ENCODE measurements around the gene CCDC68.

CCDC68 gene

DNA sequence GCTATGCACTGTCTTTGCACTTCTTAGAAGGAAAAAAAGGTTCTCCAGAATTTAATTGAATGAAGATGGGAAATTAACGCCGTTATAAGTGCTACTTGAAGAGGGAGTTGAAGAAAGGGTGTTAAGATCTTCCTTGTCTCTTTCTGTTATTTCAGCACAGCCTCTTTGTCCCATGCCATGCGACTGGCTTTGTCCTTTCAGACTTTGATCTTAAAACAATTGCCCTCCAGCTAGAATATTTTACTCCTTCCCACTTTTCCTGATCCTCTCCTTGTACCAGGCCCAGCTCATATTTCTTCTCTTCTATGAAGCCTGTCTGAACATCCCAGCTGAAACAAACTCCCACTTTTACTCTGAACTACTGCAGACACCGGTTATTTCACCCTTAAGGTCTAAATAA lies 79.6 kb downstream of the CCDC68 start:
- Histone ChIP-seq H3K27ac (ENCODE audit: low read depth, low read length) (no peak overlapping the region), H3K36me3 (ENCODE audit: control insufficient read depth, insufficient read depth, low read length) (no peaks in the 10 kb centered on the region), H3K4me3 (ENCODE audit: low read length) (no peak overlapping the region), H3K9ac (ENCODE audit: low read length) (no peak overlapping the region), H3K4me1 (ENCODE audit: control insufficient read depth, insufficient read depth, low read length) (no peaks in the 10 kb centered on the region), H3K27me3 (ENCODE audit: control insufficient read depth, insufficient read depth, low read length) (no peaks in the 10 kb centered on the region)

GRCh38 chr18:54878659-54879358 lies 80.5 kb downstream of the CCDC68 start:
- Histone ChIP-seq H3K9ac (ENCODE audit: low read length) (no peak overlapping the region), H3K27me3 (ENCODE audit: control insufficient read depth, insufficient read depth, low read length) (no peaks in the 10 kb centered on the region), H3K4me1 (ENCODE audit: control insufficient read depth, insufficient read depth, low read length) (no peaks in the 10 kb centered on the region), H3K36me3 (ENCODE audit: control insufficient read depth, insufficient read depth, low read length) (no peaks in the 10 kb centered on the region), H3K4me3 (ENCODE audit: low read length) (no peak overlapping the region), H3K27ac (ENCODE audit: low read depth, low read length) (no peak overlapping the region)

GRCh38 chr18:54878159-54878622 lies 81.1 kb downstream of the CCDC68 start:
- H3K27ac ChIP-seq (ENCODE audit: low read depth, low read length) = no peak overlapping the region
- no peak overlapping the region for H3K9ac ChIP-seq (ENCODE audit: low read length)
- H3K27me3 ChIP-seq (ENCODE audit: control insufficient read depth, insufficient read depth, low read length) = no peaks in the 10 kb centered on the region

GRCh38 chr18:54877076-54877475 lies 82.2 kb downstream of the CCDC68 start:
- H3K27ac ChIP-seq (ENCODE audit: low read depth, low read length) = no peak overlapping the region
- H3K27me3 ChIP-seq (ENCODE audit: control insufficient read depth, insufficient read depth, low read length) = no peaks in the 10 kb centered on the region

More at GRCh38 chr18:54878159-54878622, 81.1 kb downstream of the CCDC68 start:
- no peak overlapping the region for H3K4me3 ChIP-seq (ENCODE audit: low read length)
- H3K36me3 ChIP-seq (ENCODE audit: control insufficient read depth, insufficient read depth, low read length) = no peaks in the 10 kb centered on the region
- H3K4me1 ChIP-seq (ENCODE audit: control insufficient read depth, insufficient read depth, low read length) = no peaks in the 10 kb centered on the region

GRCh38 chr18:54875063-54875462 lies 84.2 kb downstream of the CCDC68 start:
- H3K4me3 ChIP-seq (ENCODE audit: low read length) = no peak overlapping the region
- no peaks in the 10 kb centered on the region for H3K36me3 ChIP-seq (ENCODE audit: control insufficient read depth, insufficient read depth, low read length)
- no peaks in the 10 kb centered on the region for H3K4me1 ChIP-seq (ENCODE audit: control insufficient read depth, insufficient read depth, low read length)
- no peak overlapping the region for H3K27ac ChIP-seq (ENCODE audit: low read depth, low read length)
- no peak overlapping the region for H3K9ac ChIP-seq (ENCODE audit: low read length)
- no peaks in the 10 kb centered on the region for H3K27me3 ChIP-seq (ENCODE audit: control insufficient read depth, insufficient read depth, low read length)

More at GRCh38 chr18:54877076-54877475, 82.2 kb downstream of the CCDC68 start:
- Histone ChIP-seq H3K36me3 (ENCODE audit: control insufficient read depth, insufficient read depth, low read length) (no peaks in the 10 kb centered on the region), H3K4me3 (ENCODE audit: low read length) (no peak overlapping the region), H3K9ac (ENCODE audit: low read length) (no peak overlapping the region), H3K4me1 (ENCODE audit: control insufficient read depth, insufficient read depth, low read length) (no peaks in the 10 kb centered on the region)

DNA sequence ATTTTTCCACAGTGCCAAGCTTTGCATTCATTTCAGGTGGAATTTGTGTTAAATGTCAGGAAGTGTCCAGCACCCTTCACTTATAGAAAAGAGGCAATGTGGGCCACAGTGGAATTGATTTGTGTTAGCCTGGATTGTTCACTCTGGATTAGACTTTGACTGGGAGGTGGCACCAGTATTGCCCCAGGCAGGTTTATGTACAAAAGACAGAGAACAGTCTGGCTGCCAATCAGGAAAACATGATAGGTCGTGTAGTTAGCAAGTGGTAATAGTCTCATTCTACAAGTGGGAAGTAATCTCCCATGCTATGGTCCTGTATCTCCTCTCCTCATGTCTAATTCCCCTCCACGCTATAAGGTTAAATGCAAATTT lies 85.4 kb downstream of the CCDC68 start:
- Histone ChIP-seq H3K9ac (ENCODE audit: low read length) (no peak overlapping the region), H3K36me3 (ENCODE audit: control insufficient read depth, insufficient read depth, low read length) (no peaks in the 10 kb centered on the region), H3K4me1 (ENCODE audit: control insufficient read depth, insufficient read depth, low read length) (no peaks in the 10 kb centered on the region), H3K27me3 (ENCODE audit: control insufficient read depth, insufficient read depth, low read length) (no peaks in the 10 kb centered on the region), H3K27ac (ENCODE audit: low read depth, low read length) (no peak overlapping the region), H3K4me3 (ENCODE audit: low read length) (no peak overlapping the region)

DNA sequence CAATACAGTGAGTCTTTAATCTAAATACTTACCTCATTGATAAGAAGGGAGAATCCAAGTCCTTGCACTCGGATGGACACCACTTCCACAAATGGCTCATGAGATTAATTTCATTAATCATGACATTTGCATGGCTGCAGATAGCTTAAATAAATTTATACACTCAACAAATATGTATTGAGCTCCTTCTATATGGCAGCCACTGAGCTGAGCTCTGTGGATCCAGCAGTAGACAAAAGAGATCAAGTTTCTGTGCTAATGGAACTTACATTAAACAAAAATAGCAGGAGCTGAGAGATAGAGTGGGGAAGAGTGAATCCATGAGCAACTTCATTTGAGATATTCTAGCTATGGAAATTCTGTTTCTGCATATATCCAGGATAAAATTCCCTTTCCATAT lies 86.6 kb downstream of the CCDC68 start:
- Histone ChIP-seq H3K9ac (ENCODE audit: low read length) (no peak overlapping the region), H3K27me3 (ENCODE audit: control insufficient read depth, insufficient read depth, low read length) (no peaks in the 10 kb centered on the region), H3K36me3 (ENCODE audit: control insufficient read depth, insufficient read depth, low read length) (no peaks in the 10 kb centered on the region), H3K27ac (ENCODE audit: low read depth, low read length) (no peak overlapping the region), H3K4me3 (ENCODE audit: low read length) (no peak overlapping the region), H3K4me1 (ENCODE audit: control insufficient read depth, insufficient read depth, low read length) (no peaks in the 10 kb centered on the region)

DNA sequence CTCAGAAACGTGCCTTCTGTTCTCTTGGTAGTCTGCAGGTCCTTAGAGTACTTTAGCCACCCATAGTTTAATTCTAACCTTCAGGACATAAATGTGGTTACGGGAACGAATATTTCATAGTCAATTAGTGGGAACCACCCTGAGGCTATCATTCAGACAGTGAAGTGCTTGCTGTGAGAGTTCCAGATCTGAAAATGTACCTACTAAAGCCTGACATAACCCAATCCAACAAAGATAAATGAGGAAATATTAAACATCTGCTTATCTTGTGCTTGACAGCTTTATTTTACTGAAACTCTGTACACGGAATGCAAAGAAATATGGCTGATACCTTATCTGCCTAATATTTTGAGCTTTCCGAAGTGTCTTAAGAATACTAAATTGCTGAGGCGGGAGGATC lies 88.0 kb downstream of the CCDC68 start:
- Histone ChIP-seq H3K4me1 (ENCODE audit: control insufficient read depth, insufficient read depth, low read length) (no peaks in the 10 kb centered on the region), H3K36me3 (ENCODE audit: control insufficient read depth, insufficient read depth, low read length) (no peaks in the 10 kb centered on the region), H3K27me3 (ENCODE audit: control insufficient read depth, insufficient read depth, low read length) (no peaks in the 10 kb centered on the region), H3K4me3 (ENCODE audit: low read length) (no peak overlapping the region), H3K9ac (ENCODE audit: low read length) (no peak overlapping the region), H3K27ac (ENCODE audit: low read depth, low read length) (no peak overlapping the region)

DNA sequence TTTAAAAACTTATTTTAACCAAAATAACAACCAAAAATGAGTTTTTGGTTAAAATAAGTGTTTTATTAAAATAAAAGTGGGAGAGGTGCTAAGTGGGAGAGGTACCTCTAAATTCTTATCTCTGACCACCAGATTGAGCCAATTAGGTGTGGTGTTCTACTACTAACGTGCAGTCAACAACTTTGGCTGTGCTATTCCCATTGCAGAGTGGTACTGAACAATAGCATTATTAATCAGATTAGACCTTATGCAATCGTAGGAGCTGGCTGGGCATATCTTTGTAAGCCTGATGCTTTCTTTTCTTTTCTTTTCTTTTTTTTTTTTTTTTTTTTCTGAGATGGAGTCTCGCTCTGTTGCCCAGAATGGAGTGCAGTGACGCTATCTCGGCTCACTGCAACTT lies 92.1 kb downstream of the CCDC68 start:
- Histone ChIP-seq H3K4me1 (ENCODE audit: control insufficient read depth, insufficient read depth, low read length) (no peaks in the 10 kb centered on the region), H3K4me3 (ENCODE audit: low read length) (no peak overlapping the region), H3K27me3 (ENCODE audit: control insufficient read depth, insufficient read depth, low read length) (no peaks in the 10 kb centered on the region), H3K27ac (ENCODE audit: low read depth, low read length) (no peak overlapping the region), H3K36me3 (ENCODE audit: control insufficient read depth, insufficient read depth, low read length) (no peaks in the 10 kb centered on the region), H3K9ac (ENCODE audit: low read length) (no peak overlapping the region)

- Histone ChIP-seq H3K4me1 (ENCODE audit: control insufficient read depth, insufficient read depth, low read length) (no peaks in the 10 kb centered on the region), H3K27ac (ENCODE audit: low read depth, low read length) (no peak overlapping the region), H3K9ac (ENCODE audit: low read length) (no peak overlapping the region), H3K36me3 (ENCODE audit: control insufficient read depth, insufficient read depth, low read length) (no peaks in the 10 kb centered on the region), H3K27me3 (ENCODE audit: control insufficient read depth, insufficient read depth, low read length) (no peaks in the 10 kb centered on the region), H3K4me3 (ENCODE audit: low read length) (no peak overlapping the region)
Measured at GRCh38 chr18:54860941-54861340, 98.3 kb downstream of the CCDC68 start.

DNA sequence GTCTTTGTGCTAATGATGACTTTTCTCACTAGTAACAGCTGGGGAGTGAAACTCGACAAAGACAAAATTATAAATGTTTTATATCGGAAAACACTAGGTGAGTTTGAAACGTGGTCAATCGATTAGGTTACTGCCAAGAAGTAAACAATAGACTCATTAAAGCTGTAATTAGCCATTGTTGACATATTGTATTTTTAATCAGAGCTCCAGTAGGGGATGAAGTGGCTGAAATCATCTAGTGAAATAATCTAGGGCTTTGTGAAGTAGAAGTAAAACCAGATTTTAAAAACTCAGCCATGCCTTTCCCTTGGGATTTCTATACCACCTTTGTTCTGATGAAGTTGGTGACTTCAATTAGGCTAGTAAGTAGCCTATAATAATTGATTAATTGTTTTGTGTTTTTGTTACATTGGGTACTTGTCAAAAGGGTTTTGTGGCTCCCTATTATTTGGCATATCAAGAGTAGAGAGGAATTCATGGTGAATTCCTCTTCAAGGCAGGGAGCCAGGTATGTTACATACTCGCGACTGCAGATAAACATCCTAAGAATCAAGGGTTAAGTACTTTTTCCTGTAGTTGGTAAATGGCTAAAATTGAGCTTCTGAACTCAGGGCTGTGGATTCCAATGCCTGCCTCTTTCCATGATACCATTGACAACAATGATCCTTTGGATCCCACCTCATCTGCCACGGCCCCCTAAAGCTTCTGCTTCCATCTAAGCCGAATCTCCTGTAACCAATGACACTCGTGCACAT lies 99.4 kb downstream of the CCDC68 start:
- Histone ChIP-seq H3K36me3 (ENCODE audit: control insufficient read depth, insufficient read depth, low read length) (no peaks in the 10 kb centered on the region), H3K27ac (ENCODE audit: low read depth, low read length) (no peak overlapping the region), H3K4me3 (ENCODE audit: low read length) (no peak overlapping the region), H3K27me3 (ENCODE audit: control insufficient read depth, insufficient read depth, low read length) (no peaks in the 10 kb centered on the region), H3K4me1 (ENCODE audit: control insufficient read depth, insufficient read depth, low read length) (no peaks in the 10 kb centered on the region), H3K9ac (ENCODE audit: low read length) (no peak overlapping the region)

DNA sequence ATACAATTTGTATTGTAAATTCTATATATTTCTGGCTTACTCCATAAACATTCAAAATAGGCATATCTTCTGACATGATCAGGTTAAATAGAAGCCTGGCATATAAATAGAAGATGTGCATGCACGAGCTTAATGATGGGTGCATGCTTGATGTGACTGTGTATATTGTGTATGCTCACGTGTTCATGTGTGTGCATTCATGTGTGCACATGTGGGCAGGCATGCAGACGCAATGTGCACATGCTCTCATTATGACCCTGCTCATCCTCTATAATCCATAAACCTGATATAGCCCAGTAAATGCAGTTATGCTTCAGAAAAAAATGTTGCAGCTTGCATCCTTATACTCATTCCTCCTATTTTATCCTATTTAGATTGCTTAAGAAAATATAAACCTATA lies 101.8 kb downstream of the CCDC68 start:
- Histone ChIP-seq H3K4me3 (ENCODE audit: low read length) (no peak overlapping the region), H3K4me1 (ENCODE audit: control insufficient read depth, insufficient read depth, low read length) (no peaks in the 10 kb centered on the region), H3K27me3 (ENCODE audit: control insufficient read depth, insufficient read depth, low read length) (no peaks in the 10 kb centered on the region), H3K27ac (ENCODE audit: low read depth, low read length) (no peak overlapping the region), H3K36me3 (ENCODE audit: control insufficient read depth, insufficient read depth, low read length) (no peaks in the 10 kb centered on the region), H3K9ac (ENCODE audit: low read length) (no peak overlapping the region)

Data from rectal smooth muscle tissue (tissue), 1 donor.